DND-41 (cell line): Measurements from ENCODE around the gene ARHGAP15.

Source experiments
- ATAC-seq: fragments of 200-7000 bp; cut with Tn5 transposase; 3 replicates; pipeline ENCODE4 v1.9.1; 2021; ENCODE audit warnings: low read depth; ENCODE audit not compliant: insufficient read depth
- DNase-seq: peaks from one replicate; pipeline ENCODE4 v3.0.0-alpha.2; 2020
- H2AFZ ChIP-seq: 2 replicates; pipeline ENCODE4 v1.6.0; 2012; ENCODE audit warnings: low read depth, low read length
- H3K27ac ChIP-seq: 2 replicates; pipeline ENCODE4 v1.5.1; 2012; ENCODE audit warnings: low read length, inconsistent platforms
- H3K27me3 ChIP-seq: fragments of 200-600 bp; sonication (generic); 2 replicates; pipeline ENCODE4 v1.6.0; 2012; ENCODE audit warnings: low read length, mild to moderate bottlenecking, inconsistent platforms; ENCODE audit not compliant: insufficient read depth, poor library complexity
- H3K36me3 ChIP-seq: 2 replicates; pipeline ENCODE4 v1.5.1; 2012; ENCODE audit warnings: low read length, inconsistent platforms; ENCODE audit not compliant: insufficient read depth
- H3K4me1 ChIP-seq: 2 replicates; pipeline ENCODE4 v1.5.1; 2012; ENCODE audit warnings: mild to moderate bottlenecking, low read length; ENCODE audit not compliant: insufficient read depth
- H3K4me2 ChIP-seq: 2 replicates; pipeline ENCODE4 v1.6.0; 2012; ENCODE audit warnings: mild to moderate bottlenecking, moderate library complexity, low read length, inconsistent platforms; ENCODE audit not compliant: insufficient read depth
- H3K4me3 ChIP-seq, 2 experiments: fragments of 200-600 bp in 1 of 2; shearing (Covaris generic) in 1 of 2; 2 replicates each; pipeline ENCODE4 v1.5.1; 2012 to 2016; ENCODE audit warnings: inconsistent platforms in 2 of 2, low read length in 2 of 2, mild to moderate bottlenecking in 2 of 2, low read depth in 1 of 2, moderate library complexity in 1 of 2
- H3K79me2 ChIP-seq: 2 replicates; pipeline ENCODE4 v1.6.0; 2012; ENCODE audit warnings: low read length, inconsistent platforms; ENCODE audit not compliant: insufficient read depth
- H3K9ac ChIP-seq: 2 replicates; pipeline ENCODE4 v1.6.0; 2012; ENCODE audit warnings: low read depth, mild to moderate bottlenecking, inconsistent platforms, low read length, moderate library complexity
- H3K9me3 ChIP-seq: 2 replicates; pipeline ENCODE4 v1.5.1; 2012; ENCODE audit warnings: low read length, moderate library complexity, mild to moderate bottlenecking, inconsistent platforms; ENCODE audit not compliant: insufficient read depth, severe bottlenecking
- H4K20me1 ChIP-seq: 2 replicates; pipeline ENCODE4 v1.6.0; 2012; ENCODE audit warnings: low read length; ENCODE audit not compliant: insufficient read depth
- EZH2 ChIP-seq: IDR thresholded peaks from 3 replicates; pipeline ENCODE4 v1.6.1; 2012; ENCODE audit warnings: borderline replicate concordance, low read depth, mild to moderate bottlenecking, moderate library complexity, low read length, inconsistent platforms; ENCODE audit not compliant: severe bottlenecking
- TF ChIP-seq, protein P1 (sequence below): IDR thresholded peaks from 2 replicates; pipeline ENCODE4 v1.5.1; 2012; ENCODE audit warnings: borderline replicate concordance, low read length, moderate library complexity, mild to moderate bottlenecking; ENCODE audit not compliant: poor library complexity, severe bottlenecking; ENCODE audit errors: extremely low read depth

Gene ARHGAP15

GRCh38 chr2:143528021-143528420, 398.8 kb downstream of the ARHGAP15 start:
- Histone ChIP-seq H3K9me3 (no peaks in the 10 kb centered on the region), H3K4me3 (no peak overlapping the region)
- no peak for DNase-seq

DNA sequence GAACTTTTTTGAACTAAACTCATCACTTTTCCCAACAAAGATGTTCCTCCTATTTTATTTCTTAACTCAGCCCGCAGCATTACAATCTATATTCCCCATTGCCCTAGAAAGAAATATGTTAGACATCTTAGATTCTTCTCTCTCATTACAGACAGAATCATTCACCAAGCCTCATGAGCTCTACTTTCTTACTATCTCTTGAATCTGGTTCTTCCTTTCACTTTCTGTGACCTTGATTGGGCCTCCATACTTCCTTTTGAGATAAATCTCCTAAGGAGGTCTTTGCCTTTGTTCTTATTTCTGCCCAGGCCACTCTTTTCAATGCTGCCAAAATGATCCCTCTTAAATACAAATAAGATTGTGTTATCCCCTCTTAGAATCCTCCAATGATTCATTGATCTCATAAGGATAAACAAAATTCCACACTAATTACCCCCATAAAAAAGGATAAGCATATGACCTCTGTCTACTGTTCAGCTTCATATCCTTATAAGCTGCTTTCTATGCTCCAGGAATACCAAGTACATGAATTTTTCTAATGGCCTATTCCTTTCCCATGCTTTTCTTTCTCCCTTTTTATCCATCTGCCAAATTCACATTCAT, 400.0 kb downstream of the ARHGAP15 start:
- peaks cover 12% of the 10 kb centered on the region for H3K4me1 ChIP-seq
- H3K27me3 ChIP-seq, result no peaks in the 10 kb centered on the region
- peaks cover 63% of the 10 kb centered on the region for H3K36me3 ChIP-seq
- TF ChIP-seq EZH2, result no peak
- TF ChIP-seq, protein P1, sequence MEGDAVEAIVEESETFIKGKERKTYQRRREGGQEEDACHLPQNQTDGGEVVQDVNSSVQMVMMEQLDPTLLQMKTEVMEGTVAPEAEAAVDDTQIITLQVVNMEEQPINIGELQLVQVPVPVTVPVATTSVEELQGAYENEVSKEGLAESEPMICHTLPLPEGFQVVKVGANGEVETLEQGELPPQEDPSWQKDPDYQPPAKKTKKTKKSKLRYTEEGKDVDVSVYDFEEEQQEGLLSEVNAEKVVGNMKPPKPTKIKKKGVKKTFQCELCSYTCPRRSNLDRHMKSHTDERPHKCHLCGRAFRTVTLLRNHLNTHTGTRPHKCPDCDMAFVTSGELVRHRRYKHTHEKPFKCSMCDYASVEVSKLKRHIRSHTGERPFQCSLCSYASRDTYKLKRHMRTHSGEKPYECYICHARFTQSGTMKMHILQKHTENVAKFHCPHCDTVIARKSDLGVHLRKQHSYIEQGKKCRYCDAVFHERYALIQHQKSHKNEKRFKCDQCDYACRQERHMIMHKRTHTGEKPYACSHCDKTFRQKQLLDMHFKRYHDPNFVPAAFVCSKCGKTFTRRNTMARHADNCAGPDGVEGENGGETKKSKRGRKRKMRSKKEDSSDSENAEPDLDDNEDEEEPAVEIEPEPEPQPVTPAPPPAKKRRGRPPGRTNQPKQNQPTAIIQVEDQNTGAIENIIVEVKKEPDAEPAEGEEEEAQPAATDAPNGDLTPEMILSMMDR, result no peak
- H3K79me2 ChIP-seq, result no peaks in the 10 kb centered on the region
- H4K20me1 ChIP-seq, result no peaks in the 10 kb centered on the region
- no peak overlapping the region for H3K9ac ChIP-seq
- DNase-seq (no peak), ATAC-seq (peak; percentile 50; the same call in 1 of the 3 replicates)
- no peaks in the 10 kb centered on the region for H3K9me3 ChIP-seq
- no peak overlapping the region for H3K27ac ChIP-seq
- no peak overlapping the region for H3K4me2 ChIP-seq
- H3K4me3 ChIP-seq, result no peak overlapping the region
- no peak overlapping the region for H2AFZ ChIP-seq

More at GRCh38 chr2:143528021-143528420, 398.8 kb downstream of the ARHGAP15 start:
- H3K27ac ChIP-seq, result no peak overlapping the region
- peaks cover 58% of the 10 kb centered on the region for H3K36me3 ChIP-seq
- no peak overlapping the region for H3K4me2 ChIP-seq
- no peak overlapping the region for H2AFZ ChIP-seq
- no peak overlapping the region for H3K9ac ChIP-seq
- no peaks in the 10 kb centered on the region for H3K27me3 ChIP-seq
- TF ChIP-seq, protein P1, result no peak
- no peak for TF ChIP-seq EZH2
- H3K79me2 ChIP-seq, result no peaks in the 10 kb centered on the region
- H3K4me1 ChIP-seq, result peaks cover 13% of the 10 kb centered on the region
- H4K20me1 ChIP-seq, result no peaks in the 10 kb centered on the region
- no peak for ATAC-seq

DNA sequence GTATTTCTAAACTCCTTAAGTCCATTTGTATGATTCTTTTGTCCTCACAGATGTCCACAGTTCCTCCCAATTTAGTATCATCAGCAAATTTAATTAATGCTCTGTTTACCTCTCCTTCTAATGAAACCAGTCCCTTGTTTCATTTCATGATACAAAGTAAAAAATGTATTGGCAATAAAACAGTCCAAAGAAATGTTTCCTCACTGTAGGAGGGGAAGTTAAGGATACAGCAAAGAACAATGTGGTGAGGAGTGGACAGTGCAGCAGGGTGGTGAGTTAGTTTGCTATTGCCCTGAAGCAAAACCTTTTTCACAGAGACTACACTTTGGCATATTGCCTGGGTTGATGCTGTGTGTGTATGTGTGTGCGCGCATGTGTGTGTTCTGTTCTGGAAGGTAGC, 401.5 kb downstream of the ARHGAP15 start:
- no peaks in the 10 kb centered on the region for H3K79me2 ChIP-seq
- no peak overlapping the region for H3K4me2 ChIP-seq
- H3K36me3 ChIP-seq, result peaks cover 70% of the 10 kb centered on the region
- TF ChIP-seq, protein P1, result no peak
- no peak for TF ChIP-seq EZH2
- no peaks in the 10 kb centered on the region for H3K4me1 ChIP-seq
- peaks cover 5% of the 10 kb centered on the region for H3K9me3 ChIP-seq
- H2AFZ ChIP-seq, result no peak overlapping the region
- no peak overlapping the region for H3K9ac ChIP-seq
- H3K27me3 ChIP-seq, result no peaks in the 10 kb centered on the region
- no peak for ATAC-seq
- no peaks in the 10 kb centered on the region for H4K20me1 ChIP-seq
- no peak for DNase-seq
- no peak overlapping the region for H3K27ac ChIP-seq
- no peak overlapping the region for H3K4me3 ChIP-seq
